Liver (tissue), 9 donors: ENCODE results near the gene DHRS7. TPM values are rescaled to one million over a fixed set of nuclear protein-coding genes. Genes with fewer than 3 reads are reported as not detected.

Experiments used
- DNase-seq: peaks from one replicate; pipeline ENCODE4 v3.0.0-alpha.2; 2017; ENCODE audit warnings: low spot score
- H3K27ac ChIP-seq, 2 donors: one replicate each; pipeline ENCODE4 v1.7.0; 2013; ENCODE audit warnings: inconsistent platforms in 2 of 2, low read length in 2 of 2, control low read depth in 1 of 2, low read depth in 1 of 2, mild to moderate bottlenecking in 1 of 2
- H3K27me3 ChIP-seq, 4 donors: one replicate each; pipeline versions ENCODE4 v1.6.1 to v1.7.0; 2013; ENCODE audit warnings: low read length in 3 of 4, inconsistent platforms in 1 of 4, mild to moderate bottlenecking in 1 of 4, moderate library complexity in 1 of 4; ENCODE audit not compliant: control insufficient read depth in 4 of 4, insufficient read depth in 4 of 4
- H3K36me3 ChIP-seq, 4 donors: one replicate each; pipeline versions ENCODE4 v1.6.1 to v1.7.0; 2013; ENCODE audit warnings: low read length in 3 of 4, mild to moderate bottlenecking in 3 of 4, low read depth in 1 of 4, moderate library complexity in 1 of 4; ENCODE audit not compliant: control insufficient read depth in 4 of 4, insufficient read depth in 3 of 4
- H3K4me1 ChIP-seq, 4 donors: one replicate each; pipeline versions ENCODE4 v1.6.1 to v1.7.0; 2013; ENCODE audit warnings: low read length in 3 of 4, mild to moderate bottlenecking in 3 of 4, moderate library complexity in 1 of 4; ENCODE audit not compliant: control insufficient read depth in 4 of 4, insufficient read depth in 4 of 4
- H3K4me3 ChIP-seq, 3 donors: one replicate each; pipeline versions ENCODE4 v1.6.1 to v1.7.0; 2013; ENCODE audit warnings: low read length in 3 of 3, control low read depth in 1 of 3, low read depth in 1 of 3, mild to moderate bottlenecking in 1 of 3
- H3K9ac ChIP-seq, 2 donors: one replicate each; pipeline ENCODE4 v1.7.0; 2013; ENCODE audit warnings: low read length in 2 of 2, mild to moderate bottlenecking in 2 of 2, moderate library complexity in 2 of 2, control low read depth in 1 of 2, low read depth in 1 of 2
- H3K9me3 ChIP-seq, 4 donors: one replicate each; pipeline versions ENCODE4 v1.6.1 to v1.7.0; 2013; ENCODE audit warnings: low read length in 3 of 4; ENCODE audit not compliant: control insufficient read depth in 4 of 4
- ATF3 ChIP-seq: IDR thresholded peaks from 2 replicates; pipeline ENCODE4 v1.6.1; 2016; ENCODE audit warnings: antibody characterized with exemption
- CTCF ChIP-seq: fragments of 150-350 bp; IDR thresholded peaks from 2 replicates; pipeline ENCODE4 v1.5.1; 2017; ENCODE audit warnings: improper control_type of control experiment, low read depth, low read length; ENCODE audit not compliant: missing input control
- EGR1 ChIP-seq, 2 donors: IDR thresholded peaks; 2 replicates each; pipeline ENCODE4 v1.6.1; 2016 to 2018; ENCODE audit warnings: antibody characterized with exemption in 2 of 2, low read depth in 2 of 2
- FOXA1 ChIP-seq: IDR thresholded peaks from 2 replicates; pipeline ENCODE4 v1.6.1; 2016; ENCODE audit warnings: antibody characterized with exemption
- FOXA2 ChIP-seq: IDR thresholded peaks from 2 replicates; pipeline ENCODE4 v1.6.1; 2016; ENCODE audit warnings: antibody characterized with exemption
- GABPA ChIP-seq, 2 donors: IDR thresholded peaks in 1 of 2; conservative IDR thresholded peaks in 1 of 2; 2 replicates each; pipeline ENCODE4 v1.6.1; 2016; ENCODE audit warnings: antibody characterized with exemption in 2 of 2, mild to moderate bottlenecking in 1 of 2, moderate library complexity in 1 of 2
- HNF4A ChIP-seq, 2 donors: conservative IDR thresholded peaks; 2 replicates each; pipeline ENCODE4 v1.6.1; 2016; ENCODE audit warnings: antibody characterized with exemption in 2 of 2, mild to moderate bottlenecking in 2 of 2
- HNF4G ChIP-seq: IDR thresholded peaks from 2 replicates; pipeline ENCODE4 v1.6.1; 2016; ENCODE audit warnings: antibody characterized with exemption
- JUND ChIP-seq, 2 donors: IDR thresholded peaks; 2 replicates each; pipeline ENCODE4 v1.6.1; 2016; ENCODE audit warnings: antibody characterized with exemption in 2 of 2
- MAX ChIP-seq: IDR thresholded peaks from 2 replicates; pipeline ENCODE4 v1.6.1; 2016; ENCODE audit warnings: antibody characterized with exemption
- NR2F2 ChIP-seq: IDR thresholded peaks from 2 replicates; pipeline ENCODE4 v1.6.1; 2016; ENCODE audit warnings: antibody characterized with exemption
- RAD21 ChIP-seq, 2 donors: IDR thresholded peaks; 2 replicates each; pipeline ENCODE4 v1.6.1; 2016; ENCODE audit warnings: antibody characterized with exemption in 2 of 2, mild to moderate bottlenecking in 2 of 2
- REST ChIP-seq: IDR thresholded peaks from 2 replicates; pipeline ENCODE4 v1.6.1; 2016; ENCODE audit warnings: antibody characterized with exemption, mild to moderate bottlenecking
- RXRA ChIP-seq, 2 donors: IDR thresholded peaks; 2 replicates each; pipeline ENCODE4 v1.6.1; 2017 to 2018; ENCODE audit warnings: antibody characterized with exemption in 2 of 2, mild to moderate bottlenecking in 1 of 2
- SP1 ChIP-seq: IDR thresholded peaks from 2 replicates; pipeline ENCODE4 v1.6.1; 2018; ENCODE audit warnings: antibody characterized with exemption, mild to moderate bottlenecking
- TAF1 ChIP-seq: conservative IDR thresholded peaks from 2 replicates; pipeline ENCODE4 v1.6.1; 2016; ENCODE audit warnings: antibody characterized with exemption, mild to moderate bottlenecking
- YY1 ChIP-seq: IDR thresholded peaks from 2 replicates; pipeline ENCODE4 v1.6.1; 2016; ENCODE audit warnings: antibody characterized with exemption, mild to moderate bottlenecking
- ZBTB33 ChIP-seq: IDR thresholded peaks from 2 replicates; pipeline ENCODE4 v1.6.1; 2016; ENCODE audit warnings: antibody characterized with exemption
- WGBS: extraction: QIAGEN DNeasy Blood & Tissue Kit; methylation state at CpG from one replicate; pipeline ENCODE4 v1.1.7; 2013; 5-methylcytosine and 5-hydroxymethylcytosine counted together
- polyA plus RNA-seq, 2 donors: library from polyadenylated mRNA; stranded (reverse) in 1 of 2; unstranded in 1 of 2; fragments of 200-250 nt in 1 of 2; fragments of >200 nt in 1 of 2; fragmentation: Nextera tagmentation in 1 of 2; extraction: Ambion mirVana in 1 of 2; gene quantifications; one replicate each; pipeline versions ENCODE4 v1.2.1 to v1.2.3, GENCODE V29; 2013 to 2015
- total RNA-seq, 2 donors: library from RNA; depleted of rRNA; stranded (reverse); fragments of >200 nt; gene quantifications; one replicate each; pipeline ENCODE4 v1.2.3, GENCODE V29; 2014
- donor health status: healthy.
- donor health status: healthy.
- donor health status: healthy.
- donor health status: healthy.
- donor health status: healthy.

Gene DHRS7
- total and polyA plus RNA-seq, 4 donors: 42.1 to 180 (median 80.3) TPM

GRCh38 chr14:60183138-60183537, 17.9 kb upstream of the DHRS7 start:
- 89% methylated on average over 3 of the region's 3 CpGs for WGBS
- H3K4me1 ChIP-seq: peaks cover 0 to 8% (median 2%) of the 10 kb centered on the region in 4 donors
- no peaks in the 10 kb centered on the region for H3K9me3 ChIP-seq
- H3K27ac ChIP-seq: no peak overlapping the region
- no peak overlapping the region for H3K4me3 ChIP-seq
- no peak for DNase-seq
- H3K9ac ChIP-seq: peak overlapping the region in 1 of 2 donors; percentile 94
- no peaks in the 10 kb centered on the region for H3K27me3 ChIP-seq
- no peaks in the 10 kb centered on the region for H3K36me3 ChIP-seq
- TF ChIP-seq GABPA (IDR thresholded peaks at IDR 0.05 in 1 of 2, conservative IDR thresholded peaks at IDR 0.05 in 1 of 2): no peak
- no peak for TF ChIP-seq EGR1 (IDR thresholded peaks at IDR 0.05; ENCODE audit: low read depth in 2 of 2)
- no peak for TF ChIP-seq RXRA (IDR thresholded peaks at IDR 0.05)
- TF ChIP-seq JUND (IDR thresholded peaks at IDR 0.05): no peak
- no peak for TF ChIP-seq TAF1
- TF ChIP-seq FOXA1: no peak
- TF ChIP-seq ZBTB33: no peak
- TF ChIP-seq HNF4G: no peak
- no peak for TF ChIP-seq HNF4A (conservative IDR thresholded peaks at IDR 0.05)
- no peak for TF ChIP-seq YY1
- TF ChIP-seq ATF3: no peak

- H3K4me3 ChIP-seq: no peak overlapping the region
- H3K27ac ChIP-seq: no peak overlapping the region
- 86% methylated on average over 3 of the region's 3 CpGs for WGBS
- no peaks in the 10 kb centered on the region for H3K27me3 ChIP-seq
- H3K9me3 ChIP-seq: no peaks in the 10 kb centered on the region
- DNase-seq: no peak
- TF ChIP-seq MAX: no peak
- no peak for TF ChIP-seq FOXA1
- TF ChIP-seq YY1: no peak
- no peak for TF ChIP-seq HNF4A (conservative IDR thresholded peaks at IDR 0.05)
- no peak for TF ChIP-seq EGR1 (IDR thresholded peaks at IDR 0.05; ENCODE audit: low read depth in 2 of 2)
- TF ChIP-seq FOXA2: no peak
- no peak for TF ChIP-seq NR2F2
- no peak for TF ChIP-seq RAD21 (IDR thresholded peaks at IDR 0.05)
- no peak for TF ChIP-seq ATF3
- TF ChIP-seq CTCF: no peak
- no peak for TF ChIP-seq JUND (IDR thresholded peaks at IDR 0.05)
- TF ChIP-seq REST: no peak
- TF ChIP-seq TAF1: no peak
- TF ChIP-seq ZBTB33: no peak
- no peak for TF ChIP-seq SP1
- no peak for TF ChIP-seq GABPA (IDR thresholded peaks at IDR 0.05 in 1 of 2, conservative IDR thresholded peaks at IDR 0.05 in 1 of 2)
- H3K9ac ChIP-seq: no peak overlapping the region
- H3K4me1 ChIP-seq: peaks cover 0 to 8% (median 2%) of the 10 kb centered on the region in 4 donors
- H3K36me3 ChIP-seq: no peaks in the 10 kb centered on the region
Observed at GRCh38 chr14:60179431-60179869, 14.3 kb upstream of the DHRS7 start.
